Ascending aorta (tissue), 2 donors: ENCODE data around the gene TYW5. TPM values are rescaled to one million over a fixed set of nuclear protein-coding genes. Genes with fewer than 3 reads are reported as not detected.

ENCODE experiments used
- DNase-seq, 2 donors: peaks; one replicate each; pipeline ENCODE4 v3.0.0-alpha.2; 2019; ENCODE audit warnings: low spot score in 2 of 2
- H3K27ac ChIP-seq, 2 donors: fragments of 200-600 bp; sonication (generic); one replicate each; pipeline ENCODE4 v1.5.1; 2016 to 2017; ENCODE audit warnings: mild to moderate bottlenecking in 1 of 2
- H3K27me3 ChIP-seq: fragments of 200-600 bp; sonication (generic); one replicate; pipeline ENCODE4 v1.5.1; 2017
- H3K36me3 ChIP-seq, 2 donors: fragments of 200-600 bp; sonication (generic); one replicate each; pipeline ENCODE4 v1.5.1; 2016
- H3K4me1 ChIP-seq, 2 donors: fragments of 200-600 bp; sonication (generic); one replicate each; pipeline ENCODE4 v1.5.1; 2016 to 2017; ENCODE audit warnings: mild to moderate bottlenecking in 1 of 2
- H3K4me3 ChIP-seq, 2 donors: fragments of 200-600 bp; sonication (generic); one replicate each; pipeline ENCODE4 v1.5.1; 2016 to 2017; ENCODE audit warnings: mild to moderate bottlenecking in 1 of 2
- H3K9me3 ChIP-seq, 2 donors: fragments of 200-600 bp; sonication (generic); one replicate each; pipeline ENCODE4 v1.5.1; 2016
- CTCF ChIP-seq, 3 experiments: fragments of 200-600 bp in 2 of 3; fragments of 450-650 bp in 1 of 3; sonication (generic) in 2 of 3; IDR thresholded peaks; one replicate each; pipeline ENCODE4 v1.5.1; 2016 to 2019; ENCODE audit warnings: antibody characterized with exemption in 3 of 3, mild to moderate bottlenecking in 1 of 3, moderate library complexity in 1 of 3
- intact Hi-C: fragments of 100-400 bp; cut with DNase I; formaldehyde crosslinking; loops from one replicate; pipeline ENCODE4 v1.15.1; 2023
- total RNA-seq: library from RNA; depleted of rRNA; stranded (reverse); fragments of >200 nt; gene quantifications from one replicate; pipeline ENCODE4 v1.1.0, GENCODE V29; 2016

Gene TYW5
- total RNA-seq, 1 donor from 2014 or later = not detected

- Histone ChIP-seq H3K4me1 (no peaks in the 10 kb centered on the region), H3K27ac (no peak overlapping the region), H3K9me3 (no peaks in the 10 kb centered on the region), H3K27me3 (no peaks in the 10 kb centered on the region), H3K36me3 (no peaks in the 10 kb centered on the region), H3K4me3 (no peak overlapping the region)
- intact Hi-C loops = no loop called here
- DNase-seq = no peak
- no peak for TF ChIP-seq CTCF (IDR thresholded peaks at IDR 0.05)
Observed at GRCh38 chr2:199987586-199987985, 32.3 kb upstream of the TYW5 start.

- Histone ChIP-seq H3K4me1 (no peaks in the 10 kb centered on the region), H3K27me3 (no peaks in the 10 kb centered on the region), H3K27ac (no peak overlapping the region), H3K36me3 (no peaks in the 10 kb centered on the region), H3K4me3 (no peak overlapping the region), H3K9me3 (no peaks in the 10 kb centered on the region)
- TF ChIP-seq CTCF (IDR thresholded peaks at IDR 0.05) = peak in 2 of 3 experiments; percentile 8 to 37
- DNase-seq = peak in 1 of 2 donors; percentile 67
- intact Hi-C loops = no loop called here
Observed at GRCh38 chr2:199985625-199986207, 30.4 kb upstream of the TYW5 start.

- intact Hi-C loops = no loop called here
- no peak for TF ChIP-seq CTCF (IDR thresholded peaks at IDR 0.05)
- no peak for DNase-seq
Observed at GRCh38 chr2:199984755-199985154, 29.5 kb upstream of the TYW5 start.

GRCh38 chr2:199984159-199984558 is 28.9 kb upstream of the TYW5 start:
- H3K4me1 ChIP-seq = no peaks in the 10 kb centered on the region
- H3K4me3 ChIP-seq = no peak overlapping the region
- TF ChIP-seq CTCF (IDR thresholded peaks at IDR 0.05) = no peak
- H3K9me3 ChIP-seq = no peaks in the 10 kb centered on the region
- no peaks in the 10 kb centered on the region for H3K27me3 ChIP-seq
- H3K27ac ChIP-seq = no peak overlapping the region
- H3K36me3 ChIP-seq = no peaks in the 10 kb centered on the region
- no peak for DNase-seq
- intact Hi-C loops = no loop called here

More at GRCh38 chr2:199984755-199985154, 29.5 kb upstream of the TYW5 start:
- Histone ChIP-seq H3K9me3 (no peaks in the 10 kb centered on the region), H3K4me1 (no peaks in the 10 kb centered on the region), H3K36me3 (no peaks in the 10 kb centered on the region), H3K27ac (no peak overlapping the region), H3K27me3 (no peaks in the 10 kb centered on the region), H3K4me3 (no peak overlapping the region)

GRCh38 chr2:199983534-199983933 is 28.2 kb upstream of the TYW5 start:
- Histone ChIP-seq H3K4me3 (no peak overlapping the region), H3K27me3 (no peaks in the 10 kb centered on the region), H3K36me3 (no peaks in the 10 kb centered on the region), H3K9me3 (no peaks in the 10 kb centered on the region), H3K4me1 (no peaks in the 10 kb centered on the region), H3K27ac (no peak overlapping the region)
- DNase-seq = no peak
- intact Hi-C loops = no loop called here
- TF ChIP-seq CTCF (IDR thresholded peaks at IDR 0.05) = no peak
